Tibial nerve (tissue), 4 donors: ENCODE data around the gene CNPY1.

Source experiments
- CTCF ChIP-seq, 5 experiments: fragments of 200-600 bp in 3 of 5; fragments of 450-650 bp in 2 of 5; sonication (generic) in 3 of 5; IDR thresholded peaks; one replicate each; pipeline ENCODE4 v1.5.1; 2016 to 2019; ENCODE audit warnings: antibody characterized with exemption in 5 of 5, mild to moderate bottlenecking in 3 of 5, moderate library complexity in 2 of 5
- EP300 ChIP-seq, 2 donors: sonication (generic); formaldehyde crosslinking; IDR thresholded peaks; one replicate each; pipeline ENCODE4 v1.6.1; 2017; ENCODE audit warnings: antibody characterized with exemption in 2 of 2, mild to moderate bottlenecking in 1 of 2
- POLR2A ChIP-seq, 2 donors: fragments of 450-650 bp; IDR thresholded peaks; one replicate each; pipeline ENCODE4 v1.6.1; 2017; ENCODE audit warnings: antibody characterized with exemption in 2 of 2, mild to moderate bottlenecking in 2 of 2, moderate library complexity in 2 of 2

GRCh38 chr7:155517969-155518368 lies 28.4 kb downstream of the CNPY1 start:
- TF ChIP-seq CTCF (IDR thresholded peaks at IDR 0.05) (no peak), EP300 (IDR thresholded peaks at IDR 0.05) (no peak), POLR2A (IDR thresholded peaks at IDR 0.05) (no peak)
